Neuron (in vitro differentiated cells): ENCODE measurements around the gene KRT24.

Experiments used
- H2AFZ ChIP-seq: one replicate; pipeline ENCODE4 v1.6.1; 2013; ENCODE audit warnings: low read depth, mild to moderate bottlenecking, inconsistent platforms, low read length, moderate library complexity
- H3K27me3 ChIP-seq: one replicate; pipeline ENCODE4 v1.6.1; 2013; ENCODE audit warnings: low read length; ENCODE audit not compliant: insufficient read depth
- H3K36me3 ChIP-seq: one replicate; pipeline ENCODE4 v1.6.1; 2013; ENCODE audit warnings: low read length; ENCODE audit not compliant: insufficient read depth
- H3K4me1 ChIP-seq: one replicate; pipeline ENCODE4 v1.6.1; 2013; ENCODE audit warnings: low read length; ENCODE audit not compliant: insufficient read depth
- H3K4me3 ChIP-seq: 2 replicates; pipeline ENCODE4 v1.5.1; 2013; ENCODE audit warnings: mild to moderate bottlenecking, low read length, moderate library complexity
- H3K9me3 ChIP-seq: one replicate; pipeline ENCODE4 v1.6.1; 2013; ENCODE audit warnings: low read length

Gene KRT24

GRCh38 chr17:40679523-40679907 lies 24.0 kb downstream of the KRT24 start:
- no peaks in the 10 kb centered on the region for H3K4me1 ChIP-seq
- H3K27me3 ChIP-seq = peaks cover 15% of the 10 kb centered on the region
- no peak overlapping the region for H3K4me3 ChIP-seq
- H3K9me3 ChIP-seq = no peaks in the 10 kb centered on the region
- no peak overlapping the region for H2AFZ ChIP-seq
- no peaks in the 10 kb centered on the region for H3K36me3 ChIP-seq

DNA sequence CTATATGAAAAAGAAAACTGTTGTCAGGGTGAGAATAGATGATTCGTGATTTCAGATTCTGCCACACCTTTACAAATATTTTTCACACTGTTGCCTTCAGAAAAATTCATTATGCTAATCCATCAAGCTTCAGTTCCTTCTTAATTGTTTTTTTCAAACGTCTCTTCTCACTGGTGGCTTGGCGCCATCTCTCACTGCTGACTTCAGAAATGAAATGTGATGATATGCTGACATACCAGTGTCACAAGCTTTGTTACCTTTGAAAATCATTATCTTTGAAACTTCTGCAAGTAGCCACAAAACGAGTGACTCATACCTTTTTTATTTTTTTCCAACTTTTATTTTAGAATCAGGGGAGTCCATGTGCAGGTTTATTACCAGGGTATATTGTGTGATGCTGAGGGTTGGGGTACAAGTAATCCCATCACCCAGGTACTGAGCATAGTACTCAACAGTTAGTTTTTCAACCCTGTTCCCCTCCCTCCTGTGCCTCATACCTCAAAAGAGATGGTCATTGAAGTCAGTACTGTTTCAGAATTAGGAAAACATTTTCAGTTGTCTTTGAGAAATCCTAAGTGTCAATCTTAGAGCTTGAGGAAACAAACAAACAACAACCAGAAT lies 24.5 kb downstream of the KRT24 start:
- H3K27me3 ChIP-seq = peaks cover 19% of the 10 kb centered on the region
- no peak overlapping the region for H2AFZ ChIP-seq
- H3K9me3 ChIP-seq = no peaks in the 10 kb centered on the region
- no peak overlapping the region for H3K4me3 ChIP-seq
- no peaks in the 10 kb centered on the region for H3K4me1 ChIP-seq
- no peaks in the 10 kb centered on the region for H3K36me3 ChIP-seq

DNA sequence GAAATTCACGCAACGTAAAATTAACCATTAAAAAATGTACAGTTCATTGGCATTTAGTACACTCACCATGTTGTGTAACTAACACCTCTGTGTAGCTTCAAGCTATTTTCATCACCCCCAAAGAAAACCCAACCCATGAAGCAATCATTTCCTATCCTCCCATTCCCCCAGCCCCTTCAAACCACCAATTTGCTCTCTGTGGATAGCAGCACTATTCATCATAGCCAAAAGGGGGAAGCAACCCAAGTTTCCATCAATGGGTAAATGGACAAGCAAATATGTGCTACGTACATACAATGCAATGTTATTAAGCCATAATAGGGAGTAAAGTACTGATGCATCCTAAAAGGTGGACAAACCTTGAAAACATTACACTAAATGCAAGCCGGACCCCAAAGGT lies 27.6 kb downstream of the KRT24 start:
- Histone ChIP-seq H3K27me3 (peaks cover 40% of the 10 kb centered on the region), H3K4me1 (no peaks in the 10 kb centered on the region), H3K4me3 (no peak overlapping the region), H2AFZ (no peak overlapping the region), H3K36me3 (no peaks in the 10 kb centered on the region), H3K9me3 (no peaks in the 10 kb centered on the region)

DNA sequence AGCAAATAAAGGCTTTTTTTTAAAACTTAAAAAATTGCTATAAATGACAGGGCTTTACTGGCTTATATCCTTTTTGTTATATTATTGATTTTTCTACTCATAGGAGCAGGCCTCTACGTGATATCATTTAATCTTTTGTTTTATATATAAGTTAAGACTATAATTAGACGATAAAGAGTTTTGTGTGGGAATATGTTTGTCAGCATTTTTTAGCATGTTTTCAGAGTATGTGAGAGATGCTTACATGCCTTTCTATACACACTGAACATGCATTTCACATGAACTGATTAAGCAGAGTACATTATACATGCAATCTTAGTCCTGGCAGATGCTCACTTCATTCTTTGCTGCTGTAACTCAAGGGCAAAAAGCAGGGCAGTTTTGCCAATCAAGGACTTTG lies 30.9 kb downstream of the KRT24 start:
- Histone ChIP-seq H3K36me3 (no peaks in the 10 kb centered on the region), H3K4me1 (no peaks in the 10 kb centered on the region), H3K9me3 (no peaks in the 10 kb centered on the region), H2AFZ (no peak overlapping the region), H3K4me3 (no peak overlapping the region), H3K27me3 (peaks cover 44% of the 10 kb centered on the region)

- H3K9me3 ChIP-seq = no peaks in the 10 kb centered on the region
- H2AFZ ChIP-seq = no peak overlapping the region
- H3K4me1 ChIP-seq = no peaks in the 10 kb centered on the region
- peaks cover 43% of the 10 kb centered on the region for H3K27me3 ChIP-seq
- H3K4me3 ChIP-seq = no peak overlapping the region
- H3K36me3 ChIP-seq = no peaks in the 10 kb centered on the region
Measured at GRCh38 chr17:40671282-40671681, 32.3 kb downstream of the KRT24 start.

GRCh38 chr17:40666331-40666730 lies 37.2 kb downstream of the KRT24 start:
- H3K4me1 ChIP-seq = peaks cover 4% of the 10 kb centered on the region
- H3K27me3 ChIP-seq = peaks cover 48% of the 10 kb centered on the region
- H3K4me3 ChIP-seq = no peak overlapping the region
- H2AFZ ChIP-seq = no peak overlapping the region
- H3K9me3 ChIP-seq = no peaks in the 10 kb centered on the region
- H3K36me3 ChIP-seq = no peaks in the 10 kb centered on the region

GRCh38 chr17:40664582-40665333 lies 38.8 kb downstream of the KRT24 start, which contains the start of gene KRT222:
Gene KRT222 (minus strand): TSS chr17:40665177. CDS start chr17:40665099, 78 bp downstream.
- H2AFZ ChIP-seq = no peak within 1 kb of the TSS
- peak within 1 kb of the TSS; percentile 16 for H3K4me3 ChIP-seq
- H3K36me3 ChIP-seq = no peaks in the 10 kb centered on the region
- H3K9me3 ChIP-seq = no peaks in the 10 kb centered on the region
- peaks cover 50% of the 10 kb centered on the region for H3K27me3 ChIP-seq
- peaks cover 4% of the 10 kb centered on the region for H3K4me1 ChIP-seq

GRCh38 chr17:40663252-40663651 lies 40.3 kb downstream of the KRT24 start:
- no peaks in the 10 kb centered on the region for H3K9me3 ChIP-seq
- H3K27me3 ChIP-seq = peaks cover 48% of the 10 kb centered on the region
- no peak overlapping the region for H2AFZ ChIP-seq
- H3K36me3 ChIP-seq = no peaks in the 10 kb centered on the region
- peaks cover 4% of the 10 kb centered on the region for H3K4me1 ChIP-seq
- no peak overlapping the region for H3K4me3 ChIP-seq

- Histone ChIP-seq H3K27me3 (peaks cover 31% of the 10 kb centered on the region), H3K36me3 (no peaks in the 10 kb centered on the region), H3K4me3 (no peak overlapping the region), H2AFZ (no peak overlapping the region), H3K4me1 (peaks cover 3% of the 10 kb centered on the region), H3K9me3 (no peaks in the 10 kb centered on the region)
Measured at GRCh38 chr17:40659911-40660310, 43.6 kb downstream of the KRT24 start.

DNA sequence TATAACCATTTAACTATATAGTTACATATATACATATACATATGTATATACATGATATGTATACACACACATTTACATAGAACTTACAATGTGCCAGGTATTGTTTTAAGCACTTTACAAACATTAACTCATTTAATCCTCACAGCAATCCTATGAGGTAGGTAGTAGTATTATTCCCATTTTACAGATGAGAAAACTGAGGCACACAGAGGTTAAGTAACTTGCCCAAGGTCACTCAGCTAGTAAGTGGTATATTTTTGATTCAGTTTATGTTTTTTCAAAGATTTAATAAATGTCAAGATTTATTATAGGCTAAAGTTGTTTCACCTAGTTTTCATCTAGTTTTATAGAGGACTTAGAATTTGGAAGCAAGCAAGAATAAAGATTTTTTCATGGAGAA lies 45.2 kb downstream of the KRT24 start:
- no peaks in the 10 kb centered on the region for H3K9me3 ChIP-seq
- no peak overlapping the region for H3K4me3 ChIP-seq
- no peaks in the 10 kb centered on the region for H3K4me1 ChIP-seq
- no peak overlapping the region for H2AFZ ChIP-seq
- no peaks in the 10 kb centered on the region for H3K36me3 ChIP-seq
- H3K27me3 ChIP-seq = peaks cover 22% of the 10 kb centered on the region

DNA sequence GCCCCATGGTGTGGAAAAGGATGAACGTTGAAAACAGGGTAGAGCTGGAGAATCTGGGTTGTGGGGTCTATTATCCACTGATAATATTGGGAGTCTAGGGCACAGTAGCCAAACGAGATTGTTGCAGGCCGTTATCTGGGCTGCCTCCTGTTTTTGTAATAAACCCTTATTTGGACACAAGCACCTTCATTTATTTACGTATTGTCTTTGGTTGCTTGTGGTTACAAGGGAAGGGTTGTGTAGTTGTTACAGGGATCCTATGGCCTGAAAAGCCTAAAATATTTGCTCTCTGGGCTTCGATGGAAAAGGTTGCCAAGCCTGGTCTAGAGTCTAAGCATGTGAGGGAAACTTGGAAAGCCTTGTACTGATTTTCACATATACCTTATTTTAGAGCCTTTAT lies 51.6 kb downstream of the KRT24 start:
- H3K4me1 ChIP-seq = peaks cover 7% of the 10 kb centered on the region
- no peak overlapping the region for H3K4me3 ChIP-seq
- no peaks in the 10 kb centered on the region for H3K36me3 ChIP-seq
- H3K9me3 ChIP-seq = no peaks in the 10 kb centered on the region
- peaks cover 5% of the 10 kb centered on the region for H3K27me3 ChIP-seq
- H2AFZ ChIP-seq = no peak overlapping the region

DNA sequence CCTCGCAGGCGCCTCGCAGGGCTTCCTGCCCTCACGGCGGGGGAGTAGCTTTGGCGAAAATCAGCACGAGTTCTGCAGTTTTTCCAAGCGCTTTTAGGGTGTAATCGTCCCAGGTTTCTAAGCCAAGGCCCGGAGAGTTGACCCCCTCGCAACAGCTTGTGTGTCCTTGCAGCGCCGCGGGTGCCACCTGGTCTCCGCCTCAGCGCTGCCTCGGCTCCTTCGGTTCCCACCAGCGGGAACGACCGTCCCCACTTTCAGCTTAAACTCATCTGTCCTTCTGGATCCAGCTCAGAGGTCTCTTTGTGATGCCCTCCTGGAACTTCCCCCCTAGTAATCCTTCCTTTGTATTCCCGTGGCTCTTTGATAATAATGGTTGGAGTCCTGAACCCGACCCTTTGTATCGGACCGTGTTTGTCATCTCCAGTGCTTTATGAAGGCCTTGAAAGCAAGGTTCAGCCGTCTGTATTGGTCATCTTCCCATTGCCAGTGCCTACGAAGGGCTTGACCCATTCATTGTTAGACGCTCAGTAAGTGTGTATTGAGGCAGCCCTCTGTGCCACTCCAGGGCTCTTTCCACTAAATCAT lies 55.1 kb downstream of the KRT24 start:
- Histone ChIP-seq H2AFZ (peak overlapping the region; percentile 83), H3K27me3 (peaks cover 2% of the 10 kb centered on the region), H3K9me3 (no peaks in the 10 kb centered on the region), H3K4me3 (peak overlapping the region; percentile 100), H3K4me1 (peaks cover 27% of the 10 kb centered on the region), H3K36me3 (peaks cover 23% of the 10 kb centered on the region)
